H1 (cell line): ENCODE results near the gene SCAMP3. TPM values are rescaled to one million over a fixed set of nuclear protein-coding genes. Genes with fewer than 3 reads are reported as not detected.
"Not testable (repeated sequence)": the region's sequence is repeated elsewhere in the genome, so short reads cannot be mapped to it uniquely, and the experiment has no call there.

Source experiments
- CTCF ChIA-PET: fragments of 300-600 bp; sonication (Branson Sonifier 250); formaldehyde crosslinking; loops from one replicate; lab custom pipeline; 2021; ENCODE audit not compliant: partially characterized antibody; lab: Charles Lee
- POLR2A ChIA-PET: fragments of 300-600 bp; sonication (Branson Sonifier 250); formaldehyde crosslinking; loops from one replicate; lab custom pipeline; 2021; ENCODE audit warnings: inconsistent platforms; ENCODE audit not compliant: partially characterized antibody; lab: Charles Lee
- DNase-seq, 2 experiments: peaks; one replicate each; pipeline versions ENCODE4 v3.0.0 to v3.0.0-alpha.2; 2010 to 2022; ENCODE audit warnings: low spot score in 2 of 2, low read depth in 1 of 2, mixed read lengths in 1 of 2
- FAIRE-seq: peaks from 2 replicates; lab custom pipeline; 2011; peaks lifted over from hg19 to GRCh38; lab: Jason Lieb, UNC
- H2AFZ ChIP-seq: 2 replicates; pipeline ENCODE4 v1.8.1; 2012; ENCODE audit warnings: low read length, inconsistent platforms
- H2AK5ac ChIP-seq: 2 replicates; pipeline ENCODE4 v1.6.1; 2013; ENCODE audit warnings: low read depth, low read length
- H2BK120ac ChIP-seq: replicated peaks from 2 replicates; pipeline ENCODE3; 2013; ENCODE audit warnings: low read depth, low read length, inconsistent platforms
- H2BK12ac ChIP-seq: 2 replicates; pipeline ENCODE4 v1.6.1; 2013; ENCODE audit warnings: low read depth, low read length
- H2BK15ac ChIP-seq: 2 replicates; pipeline ENCODE4 v1.6.1; 2013; ENCODE audit warnings: low read length
- H2BK20ac ChIP-seq: 2 replicates; pipeline ENCODE4 v1.6.1; 2013; ENCODE audit warnings: low read length
- H2BK5ac ChIP-seq: 2 replicates; pipeline ENCODE4 v1.6.1; 2013; ENCODE audit warnings: low read depth, low read length
- H3K14ac ChIP-seq: 2 replicates; pipeline ENCODE4 v1.6.1; 2013; ENCODE audit warnings: inconsistent platforms; ENCODE audit not compliant: insufficient read length
- H3K18ac ChIP-seq: 2 replicates; pipeline ENCODE4 v1.6.1; 2013; ENCODE audit warnings: low read length; ENCODE audit errors: extremely low read depth
- H3K23ac ChIP-seq: 2 replicates; pipeline ENCODE4 v1.6.1; 2013; ENCODE audit warnings: inconsistent platforms; ENCODE audit not compliant: insufficient read length
- H3K23me2 ChIP-seq: 2 replicates; pipeline ENCODE4 v1.6.1; 2013; ENCODE audit warnings: low read depth, low read length
- H3K27ac ChIP-seq: 2 replicates; pipeline ENCODE4 v1.6.1; 2011; ENCODE audit warnings: low read depth, low read length, inconsistent platforms
- H3K27me3 ChIP-seq, 4 experiments: replicated peaks in 1 of 4; 1 replicate in 1 of 4; 2 replicates in 3 of 4; pipeline versions ENCODE4 v1.6.1 to v1.8.1; 2011 to 2013; ENCODE audit warnings: low read length in 3 of 4, mild to moderate bottlenecking in 3 of 4, inconsistent platforms in 2 of 4, mixed read lengths in 2 of 4, moderate library complexity in 1 of 4; ENCODE audit not compliant: control insufficient read depth in 3 of 4, insufficient read depth in 3 of 4; ENCODE audit errors: extremely low read depth in 1 of 4
- H3K36me3 ChIP-seq, 4 experiments: 2 replicates each; pipeline versions ENCODE4 v1.6.1 to v1.8.1; 2011 to 2013; ENCODE audit warnings: mild to moderate bottlenecking in 4 of 4, low read length in 3 of 4, moderate library complexity in 2 of 4, control low read depth in 1 of 4, inconsistent platforms in 1 of 4; ENCODE audit not compliant: insufficient read depth in 4 of 4, control insufficient read depth in 2 of 4
- H3K4ac ChIP-seq: replicated peaks from 2 replicates; pipeline ENCODE3; 2013; ENCODE audit warnings: low read length, low read depth, mixed read lengths, inconsistent platforms; ENCODE audit not compliant: insufficient read length
- H3K4me1 ChIP-seq, 4 experiments: replicated peaks in 1 of 4; 1 replicate in 1 of 4; 2 replicates in 3 of 4; pipeline versions ENCODE4 v1.6.1 to v1.8.1; 2011 to 2013; ENCODE audit warnings: low read length in 3 of 4, inconsistent platforms in 2 of 4, mixed read lengths in 1 of 4; ENCODE audit not compliant: insufficient read depth in 4 of 4, control insufficient read depth in 3 of 4
- H3K4me2 ChIP-seq, 2 experiments: 2 replicates each; pipeline versions ENCODE4 v1.6.1 to v1.8.1; 2011 to 2013; ENCODE audit warnings: low read depth in 2 of 2, low read length in 2 of 2, control low read depth in 1 of 2, inconsistent platforms in 1 of 2, mild to moderate bottlenecking in 1 of 2; ENCODE audit not compliant: insufficient read depth in 1 of 2
- H3K4me3 ChIP-seq, 4 experiments: fragments of 200-600, 300-600 bp in 1 of 4; sonication (generic), shearing (Covaris generic), sonication (Bioruptor Twin) in 1 of 4; 2 replicates each; pipeline versions ENCODE4 v1.5.1 to v1.8.1; 2011 to 2016; ENCODE audit warnings: low read length in 4 of 4, low read depth in 3 of 4, control low read depth in 2 of 4, inconsistent platforms in 2 of 4, mild to moderate bottlenecking in 2 of 4, mixed read lengths in 1 of 4, moderate library complexity in 1 of 4; ENCODE audit not compliant: insufficient read depth in 2 of 4; ENCODE audit errors: extremely low read depth in 1 of 4
- H3K56ac ChIP-seq: replicated peaks from 2 replicates; pipeline ENCODE3; 2013; ENCODE audit warnings: low read depth, mild to moderate bottlenecking, mixed read lengths, low read length, inconsistent platforms; ENCODE audit not compliant: insufficient read length
- H3K79me1 ChIP-seq: 2 replicates; pipeline ENCODE4 v1.6.1; 2013; ENCODE audit warnings: low read depth, low read length, control low read depth
- H3K79me2 ChIP-seq, 2 experiments: 2 replicates each; pipeline versions ENCODE4 v1.6.1 to v1.8.1; 2012 to 2013; ENCODE audit warnings: low read length in 2 of 2, mild to moderate bottlenecking in 2 of 2, inconsistent platforms in 1 of 2; ENCODE audit not compliant: insufficient read depth in 2 of 2, control insufficient read depth in 1 of 2
- H3K9ac ChIP-seq, 4 experiments: replicated peaks in 1 of 4; 1 replicate in 1 of 4; 2 replicates in 3 of 4; pipeline versions ENCODE4 v1.6.1 to v1.8.1; 2011 to 2013; ENCODE audit warnings: low read depth in 3 of 4, low read length in 3 of 4, control low read depth in 2 of 4, mild to moderate bottlenecking in 2 of 4, moderate library complexity in 2 of 4, inconsistent platforms in 1 of 4; ENCODE audit errors: extremely low read depth in 1 of 4
- H3K9me3 ChIP-seq, 2 experiments: 2 replicates each; pipeline versions ENCODE4 v1.6.1 to v1.8.1; 2012 to 2013; ENCODE audit warnings: mild to moderate bottlenecking in 2 of 2, moderate library complexity in 2 of 2, control low read depth in 1 of 2, inconsistent platforms in 1 of 2, low read depth in 1 of 2, low read length in 1 of 2, mixed read lengths in 1 of 2; ENCODE audit not compliant: insufficient read depth in 2 of 2
- H4K20me1 ChIP-seq, 2 experiments: replicated peaks in 1 of 2; 2 replicates each; pipeline versions ENCODE3 to v1.8.1; 2011 to 2013; ENCODE audit warnings: inconsistent platforms in 2 of 2, low read length in 2 of 2, mild to moderate bottlenecking in 1 of 2; ENCODE audit not compliant: insufficient read depth in 2 of 2, control insufficient read depth in 1 of 2
- H4K5ac ChIP-seq: 2 replicates; pipeline ENCODE4 v1.6.1; 2013; ENCODE audit warnings: low read length, low read depth, mixed read lengths, inconsistent platforms; ENCODE audit not compliant: insufficient read length
- H4K8ac ChIP-seq: 2 replicates; pipeline ENCODE4 v1.8.0; 2013; ENCODE audit warnings: mild to moderate bottlenecking, moderate library complexity, low read length, inconsistent platforms; ENCODE audit not compliant: insufficient read depth; ENCODE audit errors: extremely low read depth
- H4K91ac ChIP-seq: replicated peaks from 2 replicates; pipeline ENCODE3; 2013; ENCODE audit warnings: low read length, mixed read lengths, inconsistent platforms; ENCODE audit not compliant: insufficient read length
- WGBS, 2 experiments: shearing (Covaris generic) in 1 of 2; methylation state at CpG; one replicate each; pipeline versions ENCODE4 v1.1.6 to v1.1.7; 2013 to 2015; ENCODE audit warnings: low lambda C conversion rate in 2 of 2, mixed read lengths in 2 of 2, inconsistent platforms in 1 of 2, low coverage in 1 of 2, missing lambda C conversion rate in 1 of 2; ENCODE audit not compliant: insufficient replicate concordance in 2 of 2, insufficient coverage in 1 of 2, insufficient read length in 1 of 2; ENCODE audit errors: extremely low coverage in 1 of 2, missing lambda C conversion rate in 1 of 2; 5-methylcytosine and 5-hydroxymethylcytosine counted together
- polyA plus RNA-seq, 7 experiments: library from polyadenylated mRNA; depleted of rRNA in 3 of 7; stranded (reverse) in 5 of 7; unstranded in 2 of 7; fragments of >200 nt in 5 of 7; fragments of 200-250 nt in 2 of 7; gene quantifications; 1 replicate in 5 of 7; 2 replicates in 1 of 7; 4 replicates in 1 of 7; pipeline versions ENCODE4 v1.2.1 to v1.2.3, GENCODE V29; 2011 to 2013; ENCODE audit warnings: missing spikeins in 2 of 7, mixed read lengths in 2 of 7
- total RNA-seq: library from RNA; stranded (reverse); fragmentation: NEBNext Ultra II Directional; extraction: Animal tissue kit (Norgen Biotek cat#: 25700); gene quantifications from 2 replicates; pipeline ENCODE4 v1.2.1, GENCODE V29; 2021

Gene SCAMP3
- total and polyA plus RNA-seq, 2 of the 8 experiments (the other 6 are each of a cell fraction or from before 2014, with no cell fraction given) = 48.9 to 143 TPM

- not testable (repeated sequence) for H3K79me2 ChIP-seq, H2AK5ac ChIP-seq, FAIRE-seq, H3K23ac ChIP-seq, H3K4me3 ChIP-seq, H3K23me2 ChIP-seq, H2BK120ac ChIP-seq, H4K8ac ChIP-seq, H3K27ac ChIP-seq, H3K79me1 ChIP-seq, H4K5ac ChIP-seq, H3K9ac ChIP-seq, H2BK15ac ChIP-seq, H3K27me3 ChIP-seq, DNase-seq, H3K14ac ChIP-seq, H2BK20ac ChIP-seq, H4K20me1 ChIP-seq, H2BK5ac ChIP-seq, H3K56ac ChIP-seq, H3K36me3 ChIP-seq, H3K4me1 ChIP-seq, H3K9me3 ChIP-seq, H3K18ac ChIP-seq, H2AFZ ChIP-seq, H3K4ac ChIP-seq, H4K91ac ChIP-seq, H2BK12ac ChIP-seq, H3K4me2 ChIP-seq
- WGBS, 2 experiments = 94% methylated on average over 10 of the region's 10 CpGs; no CpG with 5 or more reads in 1 of the 2 experiments
- ChIA-PET CTCF (interaction anchor here (2.5 kb wide), 1 partner anchor 13 kb away, joined by 16 read pairs; the partner anchor contains the start of genes MTX1 and THBS3), POLR2A (interaction anchor here (0.9 to 11.9 kb wide), 7 partner anchors 9 to 102 kb away, joined by 3 to 235 read pairs (median 5); partner anchors contain the start of genes KRTCAP2, MTX1, SCAMP3 and THBS3)
Measured at GRCh38 chr1:155220211-155220965, 41.8 kb downstream of the SCAMP3 start.
